ENCODE measurements around the gene NUP188.

Gene NUP188

DNA sequence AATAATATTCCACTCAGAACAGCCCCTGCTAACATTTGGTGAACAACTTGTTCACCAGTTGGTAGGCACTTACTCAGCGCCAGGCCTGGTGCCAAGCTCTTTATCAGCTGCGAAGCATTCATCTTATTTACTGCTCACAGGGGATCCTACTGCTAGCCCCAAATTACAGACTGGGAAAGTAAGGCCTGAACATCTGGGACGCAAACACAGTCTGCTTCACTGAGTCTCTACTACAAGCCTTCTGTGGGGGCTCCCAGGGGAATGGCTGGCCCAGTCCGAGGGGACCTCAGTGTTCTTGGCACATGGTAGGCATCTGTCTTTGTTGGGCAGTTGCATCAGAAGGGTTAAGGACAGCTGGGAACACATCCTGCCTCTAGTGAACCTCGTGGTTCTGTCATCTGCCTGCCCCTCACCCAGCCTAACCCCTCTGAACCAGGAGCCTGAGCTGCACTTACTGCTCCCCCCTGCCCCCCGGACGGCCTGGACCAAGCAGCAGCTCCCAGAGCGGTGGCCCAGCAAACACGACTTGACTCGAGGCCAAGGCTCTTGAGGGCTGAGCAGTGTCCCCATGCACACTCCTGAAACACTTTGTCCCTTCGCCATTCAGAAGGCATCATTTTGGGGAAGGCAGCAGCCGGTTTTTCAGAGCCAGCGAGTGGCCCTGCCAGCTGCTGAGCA, 27.0 kb upstream of the NUP188 start, which contains the start of gene PHYHD1:
Gene PHYHD1, plus strand, starts transcription at position 602 of the 678 bp plus-strand sequence. CDS start 1,342 bp downstream, outside the sequence.
- H3K4me3 ChIP-seq (ENCODE audit: low read depth, low read length), result no peak within 1 kb of the TSS
- no peak for DNase-seq (ENCODE audit: low read depth)
- TF ChIP-seq, protein P1, sequence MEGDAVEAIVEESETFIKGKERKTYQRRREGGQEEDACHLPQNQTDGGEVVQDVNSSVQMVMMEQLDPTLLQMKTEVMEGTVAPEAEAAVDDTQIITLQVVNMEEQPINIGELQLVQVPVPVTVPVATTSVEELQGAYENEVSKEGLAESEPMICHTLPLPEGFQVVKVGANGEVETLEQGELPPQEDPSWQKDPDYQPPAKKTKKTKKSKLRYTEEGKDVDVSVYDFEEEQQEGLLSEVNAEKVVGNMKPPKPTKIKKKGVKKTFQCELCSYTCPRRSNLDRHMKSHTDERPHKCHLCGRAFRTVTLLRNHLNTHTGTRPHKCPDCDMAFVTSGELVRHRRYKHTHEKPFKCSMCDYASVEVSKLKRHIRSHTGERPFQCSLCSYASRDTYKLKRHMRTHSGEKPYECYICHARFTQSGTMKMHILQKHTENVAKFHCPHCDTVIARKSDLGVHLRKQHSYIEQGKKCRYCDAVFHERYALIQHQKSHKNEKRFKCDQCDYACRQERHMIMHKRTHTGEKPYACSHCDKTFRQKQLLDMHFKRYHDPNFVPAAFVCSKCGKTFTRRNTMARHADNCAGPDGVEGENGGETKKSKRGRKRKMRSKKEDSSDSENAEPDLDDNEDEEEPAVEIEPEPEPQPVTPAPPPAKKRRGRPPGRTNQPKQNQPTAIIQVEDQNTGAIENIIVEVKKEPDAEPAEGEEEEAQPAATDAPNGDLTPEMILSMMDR (IDR thresholded peaks at IDR 0.05; ENCODE audit: low read depth, low read length, missing control alignments), result no peak

DNA sequence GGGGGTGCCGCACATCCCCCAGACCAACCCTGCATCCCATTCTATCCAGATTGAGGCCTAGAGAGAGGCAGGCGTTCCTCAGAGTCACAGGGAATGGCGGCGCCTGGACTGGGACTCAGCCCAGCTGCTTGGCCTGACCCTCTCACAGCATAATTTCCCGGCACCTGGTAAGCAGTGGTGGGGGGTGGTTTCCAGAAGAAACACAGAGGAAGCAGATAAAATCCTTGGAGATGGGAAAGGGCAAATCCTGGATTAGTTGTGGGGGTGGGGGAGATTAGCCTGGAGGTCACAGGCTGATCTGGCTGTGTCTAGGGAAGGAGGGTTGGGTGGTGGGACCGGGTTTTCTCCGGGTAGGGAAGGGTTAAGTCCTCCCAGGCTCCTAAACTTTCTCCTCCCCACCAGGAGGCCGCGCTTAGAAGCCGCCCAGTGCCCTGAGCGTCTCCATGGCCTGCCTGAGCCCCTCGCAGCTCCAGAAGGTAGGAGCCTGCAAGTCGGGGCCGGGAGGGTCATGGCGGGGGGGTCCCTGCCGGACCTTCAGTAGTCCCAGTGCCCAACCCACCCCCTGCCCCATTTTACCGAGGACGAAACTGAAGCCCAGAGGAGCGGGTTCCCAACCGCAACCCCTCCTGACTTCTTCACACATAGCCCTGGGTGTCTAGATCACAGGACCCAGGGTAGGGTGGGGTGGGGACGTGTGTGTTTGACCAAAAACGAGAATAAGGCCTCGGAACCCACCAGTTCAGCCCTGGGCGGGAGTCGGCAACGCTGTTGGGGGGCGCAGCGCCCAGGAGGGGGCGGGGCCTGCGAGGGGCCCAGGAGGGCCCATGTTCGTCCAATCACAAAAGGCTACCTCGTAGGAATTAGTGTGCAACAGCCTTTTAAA, 25.4 kb upstream of the NUP188 start:
- no peak overlapping the region for H3K4me3 ChIP-seq (ENCODE audit: low read depth, low read length)

DNA sequence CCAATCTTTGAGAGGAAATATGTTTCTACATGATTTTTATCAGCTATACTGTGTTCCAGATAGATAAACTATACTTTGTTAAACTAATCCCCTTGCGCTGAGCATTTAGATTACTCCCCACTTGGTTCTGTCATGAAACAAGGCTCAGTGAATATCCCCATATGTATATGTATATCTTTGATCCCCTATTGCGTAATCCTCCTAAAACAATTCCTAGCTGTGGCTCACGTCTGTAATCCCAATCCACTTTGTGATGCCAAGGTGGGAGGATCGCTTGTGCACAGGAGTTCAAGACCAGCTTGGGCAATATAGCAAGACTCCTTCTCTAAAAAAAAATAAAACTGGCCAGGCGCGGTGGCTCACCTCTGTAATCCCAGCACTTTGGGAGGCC, 24.0 kb upstream of the NUP188 start:
- no peak for DNase-seq (ENCODE audit: low read depth)
- no peak overlapping the region for H3K4me3 ChIP-seq (ENCODE audit: low read depth, low read length)
- TF ChIP-seq, protein P1 (IDR thresholded peaks at IDR 0.05; ENCODE audit: low read depth, low read length, missing control alignments), result no peak

More for the DNA sequence above, 25.4 kb upstream of the NUP188 start:
- TF ChIP-seq, protein P1 (IDR thresholded peaks at IDR 0.05; ENCODE audit: low read depth, low read length, missing control alignments), result no peak
- DNase-seq (ENCODE audit: low read depth), result no peak

DNA sequence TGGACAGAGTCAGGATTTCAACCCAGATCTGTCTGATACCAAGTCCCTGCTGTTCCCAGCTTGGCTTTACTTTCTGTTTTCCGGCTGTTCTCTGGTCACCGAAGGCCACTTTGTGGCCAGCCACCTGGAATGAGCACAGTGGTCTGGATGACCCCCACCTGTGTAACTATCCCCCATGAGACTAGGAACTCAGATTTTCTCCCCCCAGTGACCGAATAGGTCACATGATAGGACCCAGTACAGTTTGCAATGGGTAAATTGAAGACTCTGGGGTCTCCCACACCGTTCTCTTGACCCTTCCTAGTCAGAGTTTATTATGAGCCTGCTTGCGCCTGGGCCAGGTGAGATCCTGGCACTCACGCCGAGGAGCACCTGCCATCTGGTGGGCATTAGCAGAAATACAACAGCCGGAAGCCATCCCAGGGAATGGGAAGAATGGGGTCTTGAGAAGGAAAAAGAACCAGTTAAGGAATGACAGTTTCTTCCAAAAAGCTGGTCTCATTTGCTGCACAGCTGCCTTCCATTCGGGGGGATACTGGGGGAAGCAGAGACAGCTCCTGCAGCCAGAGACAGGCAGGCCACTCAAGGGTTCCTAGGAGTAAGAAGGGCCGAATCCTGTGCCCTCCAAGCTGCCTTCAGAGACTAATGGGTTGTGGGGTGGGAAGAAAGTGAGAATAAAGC, 19.6 kb upstream of the NUP188 start:
- no peak overlapping the region for H3K4me3 ChIP-seq (ENCODE audit: low read depth, low read length)
- TF ChIP-seq, protein P1 (IDR thresholded peaks at IDR 0.05; ENCODE audit: low read depth, low read length, missing control alignments), result peak; percentile 89
- no peak for DNase-seq (ENCODE audit: low read depth)

DNA sequence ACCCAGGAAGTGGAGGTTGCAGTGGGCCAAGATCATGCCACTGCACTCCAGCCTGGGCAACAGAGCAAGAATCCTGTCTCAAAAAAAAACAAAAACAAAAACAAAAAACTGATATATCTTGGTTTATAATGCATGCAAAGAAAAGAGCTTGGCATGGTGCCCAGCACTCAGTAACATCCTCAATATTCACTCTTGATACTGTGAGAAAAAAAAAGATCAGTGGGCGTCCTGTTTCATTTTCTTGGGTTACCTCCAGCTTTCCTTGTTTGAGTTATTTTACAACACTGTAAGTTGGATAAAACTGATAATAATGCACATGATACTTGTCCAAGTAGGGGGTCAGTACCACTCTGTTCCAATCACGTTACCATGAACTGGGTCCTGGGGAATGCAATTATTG, 18.9 kb upstream of the NUP188 start:
- TF ChIP-seq, protein P1 (IDR thresholded peaks at IDR 0.05; ENCODE audit: low read depth, low read length, missing control alignments), result no peak
- no peak overlapping the region for H3K4me3 ChIP-seq (ENCODE audit: low read depth, low read length)

DNA sequence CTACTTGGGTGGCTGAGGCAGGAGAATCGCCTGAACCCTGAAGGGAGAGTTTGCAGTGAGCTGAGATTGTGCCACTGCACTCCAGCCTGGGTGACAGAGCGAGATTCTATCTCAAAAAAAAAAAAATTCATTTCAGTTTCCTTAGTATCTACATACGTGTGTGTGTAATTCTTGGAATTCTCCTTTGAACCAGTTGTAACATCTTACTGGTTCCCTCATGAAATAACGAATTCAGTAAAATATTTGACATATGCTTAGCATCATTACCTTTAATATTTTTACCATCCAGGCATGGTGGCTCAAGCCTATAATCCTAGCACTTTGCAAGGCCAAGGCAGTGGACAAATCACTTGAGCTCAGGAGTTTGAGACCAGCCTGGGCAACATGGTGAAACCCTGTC, 17.9 kb upstream of the NUP188 start:
- no peak for DNase-seq (ENCODE audit: low read depth)
- H3K4me3 ChIP-seq (ENCODE audit: low read depth, low read length), result no peak overlapping the region
- TF ChIP-seq, protein P1 (IDR thresholded peaks at IDR 0.05; ENCODE audit: low read depth, low read length, missing control alignments), result no peak

More for the DNA sequence above, 18.9 kb upstream of the NUP188 start:
- no peak for DNase-seq (ENCODE audit: low read depth)
